GM23338 (cell line): Measurements from ENCODE around the gene RIT2. TPM values are rescaled to one million over a fixed set of nuclear protein-coding genes. Genes with fewer than 3 reads are reported as not detected.

Experiments used
- ATAC-seq: fragments of 200-7000 bp; cut with Tn5 transposase; 3 replicates; pipeline ENCODE4 v1.9.1; 2020
- DNase-seq: peaks from one replicate; pipeline ENCODE4 v3.0.0-alpha.2; 2015; ENCODE audit warnings: low spot score
- H2AFZ ChIP-seq: fragments of 200-600 bp; sonication (generic); 2 replicates; pipeline ENCODE4 v1.8.0; 2016; ENCODE audit warnings: antibody characterized with exemption, mild to moderate bottlenecking, moderate library complexity
- H3F3A ChIP-seq: fragments of 200-600 bp; sonication (generic); replicated peaks from 2 replicates; pipeline ENCODE4 v1.8.0; 2017; ENCODE audit warnings: antibody characterized with exemption, mixed run types, low read depth
- H3K27ac ChIP-seq: fragments of 200-600 bp; sonication (generic); 2 replicates; pipeline ENCODE4 v1.6.1; 2016; ENCODE audit warnings: low read depth
- H3K27me3 ChIP-seq: fragments of 200-600 bp; sonication (generic); 2 replicates; pipeline ENCODE4 v1.8.0; 2016; ENCODE audit warnings: mild to moderate bottlenecking, mixed run types, moderate library complexity; ENCODE audit not compliant: insufficient read depth
- H3K36me3 ChIP-seq: fragments of 200-600 bp; sonication (generic); 2 replicates; pipeline ENCODE4 v1.8.0; 2016; ENCODE audit warnings: mild to moderate bottlenecking; ENCODE audit not compliant: insufficient read depth
- H3K4me1 ChIP-seq: fragments of 200-600 bp; sonication (generic); 2 replicates; pipeline ENCODE4 v1.8.0; 2016; ENCODE audit warnings: mild to moderate bottlenecking, moderate library complexity; ENCODE audit not compliant: insufficient read depth
- H3K4me2 ChIP-seq: fragments of 200-600 bp; sonication (generic); 2 replicates; pipeline ENCODE4 v1.7.1; 2017; ENCODE audit warnings: mixed run types
- H3K4me3 ChIP-seq: fragments of 200-600 bp; sonication (generic); 2 replicates; pipeline ENCODE4 v1.6.1; 2016; ENCODE audit warnings: mixed run types
- H3K79me2 ChIP-seq: fragments of 200-600 bp; sonication (generic); replicated peaks from 2 replicates; pipeline ENCODE4 v1.8.0; 2017; ENCODE audit warnings: mild to moderate bottlenecking; ENCODE audit not compliant: insufficient read depth
- H3K9me2 ChIP-seq: fragments of 200-600 bp; sonication (generic); 2 replicates; pipeline ENCODE4 v1.8.0; 2017; ENCODE audit not compliant: insufficient read depth
- H4K20me1 ChIP-seq: fragments of 200-600 bp; sonication (generic); replicated peaks from 2 replicates; pipeline ENCODE4 v1.8.0; 2017; ENCODE audit warnings: mild to moderate bottlenecking; ENCODE audit not compliant: insufficient read depth
- H3K27ac Mint-ChIP-seq: 2 replicates; pipeline ENCODE4 v1.8.0; 2020; ENCODE audit warnings: inconsistent platforms, mild to moderate bottlenecking, moderate library complexity, mixed read lengths
- H3K27me3 Mint-ChIP-seq: 3 replicates; pipeline ENCODE4 v1.8.0; 2022; ENCODE audit warnings: low read depth, mild to moderate bottlenecking, moderate library complexity, mixed read lengths, inconsistent platforms; ENCODE audit not compliant: insufficient read depth, poor library complexity
- H3K36me3 Mint-ChIP-seq: 3 replicates; pipeline ENCODE4 v1.8.0; 2021; ENCODE audit warnings: low read depth, mild to moderate bottlenecking, inconsistent platforms, moderate library complexity, mixed read lengths
- H3K4me1 Mint-ChIP-seq: 3 replicates; pipeline ENCODE4 v1.8.0; 2020; ENCODE audit warnings: mild to moderate bottlenecking, inconsistent platforms, mixed read lengths
- H3K4me3 Mint-ChIP-seq: 3 replicates; pipeline ENCODE4 v1.8.0; 2021; ENCODE audit warnings: moderate library complexity, mild to moderate bottlenecking, inconsistent platforms, mixed read lengths
- H3K9me3 Mint-ChIP-seq: 3 replicates; pipeline ENCODE4 v1.8.0; 2020; ENCODE audit warnings: moderate library complexity, mild to moderate bottlenecking, inconsistent platforms, mixed read lengths
- CREB1 ChIP-seq: fragments of 250-450 bp; sonication (Bioruptor Pico); IDR thresholded peaks from 2 replicates; pipeline ENCODE4 v1.5.0; 2020; ENCODE audit warnings: low read depth, mild to moderate bottlenecking, moderate library complexity
- CTCF ChIP-seq, 2 experiments: fragments of 200-600 bp in 1 of 2; sonication (generic) in 1 of 2; conservative IDR thresholded peaks; 2 replicates each; pipeline versions ENCODE4 v1.5.1 to v1.6.1; 2016 to 2017; ENCODE audit warnings: antibody characterized with exemption in 2 of 2, low read depth in 2 of 2, mild to moderate bottlenecking in 2 of 2, moderate library complexity in 1 of 2
- ETS1 ChIP-seq: IDR thresholded peaks from 2 replicates; pipeline ENCODE4 v1.6.1; 2016; ENCODE audit warnings: antibody characterized with exemption
- EZH2 ChIP-seq: fragments of 200-600 bp; sonication (generic); IDR thresholded peaks from one replicate; pipeline ENCODE4 v1.8.0; 2017; ENCODE audit warnings: antibody characterized with exemption, mild to moderate bottlenecking, low read depth; ENCODE audit not compliant: unreplicated experiment
- EZH2phosphoT487 ChIP-seq: fragments of 200-600 bp; sonication (generic); IDR thresholded peaks from one replicate; pipeline ENCODE4 v1.8.1; 2018; ENCODE audit warnings: antibody characterized with exemption; ENCODE audit not compliant: unreplicated experiment
- JUNB ChIP-seq: IDR thresholded peaks from one replicate; pipeline ENCODE4 v1.6.1; 2016; ENCODE audit warnings: antibody characterized with exemption; ENCODE audit not compliant: unreplicated experiment
- NANOG ChIP-seq: IDR thresholded peaks from 2 replicates; pipeline ENCODE4 v1.6.1; 2016; ENCODE audit warnings: antibody characterized with exemption, borderline replicate concordance
- POLR2AphosphoS5 ChIP-seq: IDR thresholded peaks from 2 replicates; pipeline ENCODE4 v1.6.1; 2016; ENCODE audit warnings: antibody characterized with exemption, low read depth
- REST ChIP-seq: IDR thresholded peaks from one replicate; pipeline ENCODE4 v1.6.1; 2018; ENCODE audit warnings: antibody characterized with exemption; ENCODE audit not compliant: unreplicated experiment
- STAT1 ChIP-seq: IDR thresholded peaks from one replicate; pipeline ENCODE4 v1.6.1; 2016; ENCODE audit warnings: antibody characterized with exemption; ENCODE audit not compliant: unreplicated experiment
- ZNF331 ChIP-seq: fragments of 250-450 bp; sonication (Bioruptor Pico); IDR thresholded peaks from 2 replicates; pipeline ENCODE4 v1.5.0; 2020; ENCODE audit warnings: low read depth, mild to moderate bottlenecking, moderate library complexity
- polyA plus RNA-seq: library from polyadenylated mRNA; unstranded; fragments of >200 nt; fragmentation: Nextera tagmentation; extraction: Ambion mirVana; gene quantifications from 2 replicates; pipeline ENCODE4 v1.2.1, GENCODE V29; 2016
- total RNA-seq: library from RNA; depleted of rRNA; stranded (reverse); fragments of >200 nt; shearing (Covaris generic); gene quantifications from 2 replicates; pipeline ENCODE4 v1.2.3, GENCODE V29; 2014

RIT2 gene
- total and polyA plus RNA-seq, 2 experiments from 2014 or later = 1.9 to 8.8 TPM

GRCh38 chr18:42736074-42736473, 379.4 kb downstream of the RIT2 start:
- Mint-ChIP-seq H3K27ac (no peak overlapping the region), H3K9me3 (peaks cover 5% of the 10 kb centered on the region), H3K36me3 (peaks cover 27% of the 10 kb centered on the region), H3K4me3 (no peak overlapping the region), H3K27me3 (peaks cover 8% of the 10 kb centered on the region), H3K4me1 (peaks cover 6% of the 10 kb centered on the region)
- Histone ChIP-seq H3K4me3 (no peak overlapping the region), H4K20me1 (no peaks in the 10 kb centered on the region), H3K27me3 (no peaks in the 10 kb centered on the region), H2AFZ (no peak overlapping the region), H3K79me2 (no peaks in the 10 kb centered on the region; the same call in 1 of the 2 replicates), H3K4me1 (peaks cover 5% of the 10 kb centered on the region), H3K27ac (no peak overlapping the region; the same call in 1 of the 2 replicates), H3F3A (no peaks in the 10 kb centered on the region), H3K9me2 (peaks cover 12% of the 10 kb centered on the region), H3K36me3 (no peaks in the 10 kb centered on the region), H3K4me2 (no peak overlapping the region)
- ATAC-seq = no peak
- no peak for TF ChIP-seq REST
- TF ChIP-seq ETS1 = no peak
- no peak for TF ChIP-seq STAT1
- TF ChIP-seq ZNF331 (CRISPR knock-in tag) = no peak
- TF ChIP-seq CREB1 (CRISPR knock-in tag) = no peak
- no peak for TF ChIP-seq EZH2
- DNase-seq = no peak

- Mint-ChIP-seq H3K4me3 (no peak overlapping the region), H3K36me3 (peaks cover 27% of the 10 kb centered on the region), H3K4me1 (peaks cover 12% of the 10 kb centered on the region), H3K27me3 (peaks cover 8% of the 10 kb centered on the region), H3K9me3 (peaks cover 5% of the 10 kb centered on the region), H3K27ac (0 out of 2 replicates have a peak overlapping the region, but pooled peaks have one; percentile 15)
- DNase-seq = no peak
- H2AFZ ChIP-seq = no peak overlapping the region
- no peaks in the 10 kb centered on the region for H3F3A ChIP-seq
- no peaks in the 10 kb centered on the region for H4K20me1 ChIP-seq
- H3K9me2 ChIP-seq = peaks cover 12% of the 10 kb centered on the region
- H3K4me2 ChIP-seq = no peak overlapping the region
- no peak overlapping the region for H3K27ac ChIP-seq
- H3K4me1 ChIP-seq = 0 out of 2 replicates have a peak, but pooled peaks cover 4% of the 10 kb centered on the region
- H3K4me3 ChIP-seq = no peak overlapping the region
- H3K27me3 ChIP-seq = no peaks in the 10 kb centered on the region
- H3K79me2 ChIP-seq = no peaks in the 10 kb centered on the region; the same call in 1 of the 2 replicates
- no peak for ATAC-seq
- no peaks in the 10 kb centered on the region for H3K36me3 ChIP-seq
- TF ChIP-seq CTCF (conservative IDR thresholded peaks at IDR 0.05; ENCODE audit: low read depth in 2 of 2) (no peak), JUNB (no peak), EZH2phosphoT487 (no peak), REST (no peak), POLR2AphosphoS5 (no peak), STAT1 (no peak), CREB1 (CRISPR knock-in tag) (no peak), NANOG (no peak)
Measured at GRCh38 chr18:42734520-42734919, 381.0 kb downstream of the RIT2 start.
